COLO668 (cell line): ENCODE results near the gene FCN3.
A peak's percentile ranks its signal among the peaks of the same experiment; 100 is the strongest.

Experiments used
- DNase-seq: peaks from one replicate; lab custom pipeline; 2025; ENCODE audit not compliant: unreplicated experiment; lab: John Stamatoyannopoulos, UW

The FCN3 gene

DNA sequence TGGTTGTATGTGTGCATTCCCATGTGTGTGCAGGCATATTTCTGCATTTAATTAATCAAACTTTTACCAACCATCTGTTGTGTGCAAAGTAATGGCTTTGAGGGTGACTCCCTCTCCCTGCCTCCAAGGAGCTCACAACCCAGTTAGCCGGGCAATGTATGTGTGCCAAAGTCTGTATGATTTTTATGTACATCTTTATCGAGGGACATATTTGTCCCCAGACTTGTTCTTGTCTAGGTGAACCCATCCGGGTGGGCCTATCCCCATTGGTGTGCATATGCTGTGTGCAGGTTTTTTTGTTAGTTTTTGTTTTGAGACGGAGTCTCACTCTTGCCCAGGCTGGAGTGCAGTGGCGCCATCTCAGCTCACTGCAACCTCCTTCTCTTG is 31.0 kb downstream of the FCN3 start:
- DNase-seq: no peak

DNA sequence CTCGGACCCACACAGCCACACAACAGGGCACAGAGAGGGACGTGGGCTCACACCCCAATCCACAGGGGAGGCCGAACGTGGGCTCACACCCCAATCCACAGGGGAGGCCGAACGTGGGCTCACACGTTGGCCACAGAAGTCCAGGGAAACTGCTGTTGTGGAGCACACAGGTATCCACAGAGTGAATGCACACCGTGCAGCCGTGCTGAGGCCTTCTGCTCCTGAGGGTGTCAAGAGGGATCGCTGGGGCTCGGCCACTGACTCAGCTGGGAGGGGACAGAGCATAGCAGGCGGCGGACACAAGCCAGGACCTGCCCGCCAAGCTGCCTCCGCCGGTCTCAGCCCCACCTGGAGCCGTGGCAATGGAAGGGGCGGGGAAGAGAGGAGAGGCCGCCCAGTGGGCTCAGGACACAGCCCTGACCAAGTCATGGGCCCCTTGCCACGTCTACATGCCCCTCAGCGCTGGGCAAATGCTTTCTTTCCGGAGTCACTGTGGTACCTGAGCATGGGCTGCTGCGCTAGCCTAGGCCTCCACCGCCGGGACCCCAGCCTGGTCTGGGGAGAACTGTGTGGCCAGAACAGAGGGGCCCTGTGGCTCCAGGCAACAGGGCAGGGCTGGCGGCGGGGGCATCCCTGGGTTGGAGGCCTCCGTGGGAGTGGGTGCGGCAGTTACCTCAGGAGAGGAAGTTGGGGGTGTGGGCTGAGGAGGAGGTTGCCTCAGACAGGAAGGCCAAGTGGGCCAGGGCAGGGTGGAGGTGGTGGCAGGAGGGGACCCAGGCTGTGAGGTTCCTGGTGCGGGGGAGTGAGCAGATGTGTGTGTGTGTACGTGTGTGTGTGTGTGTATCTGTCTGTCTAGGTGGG is 31.6 kb downstream of the FCN3 start:
- peak; percentile 91 for DNase-seq

DNA sequence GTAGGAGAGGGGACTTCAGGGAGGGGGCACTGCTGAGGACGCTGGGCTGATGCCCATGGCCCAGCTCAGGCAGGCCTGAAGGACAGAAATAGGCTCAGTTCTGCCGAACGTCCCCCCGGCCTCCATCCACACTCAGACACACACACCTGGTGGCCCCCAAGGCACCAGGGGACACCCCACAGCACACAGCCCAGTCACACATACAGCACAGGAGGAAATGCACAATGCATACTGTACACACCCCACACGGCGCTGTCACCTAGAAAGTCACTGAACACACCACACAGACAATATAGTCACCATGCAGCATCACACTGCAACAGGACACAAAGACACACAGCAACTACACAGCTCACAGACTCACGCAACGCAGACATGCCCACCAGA is 32.2 kb downstream of the FCN3 start:
- DNase-seq: peak; percentile 60

DNA sequence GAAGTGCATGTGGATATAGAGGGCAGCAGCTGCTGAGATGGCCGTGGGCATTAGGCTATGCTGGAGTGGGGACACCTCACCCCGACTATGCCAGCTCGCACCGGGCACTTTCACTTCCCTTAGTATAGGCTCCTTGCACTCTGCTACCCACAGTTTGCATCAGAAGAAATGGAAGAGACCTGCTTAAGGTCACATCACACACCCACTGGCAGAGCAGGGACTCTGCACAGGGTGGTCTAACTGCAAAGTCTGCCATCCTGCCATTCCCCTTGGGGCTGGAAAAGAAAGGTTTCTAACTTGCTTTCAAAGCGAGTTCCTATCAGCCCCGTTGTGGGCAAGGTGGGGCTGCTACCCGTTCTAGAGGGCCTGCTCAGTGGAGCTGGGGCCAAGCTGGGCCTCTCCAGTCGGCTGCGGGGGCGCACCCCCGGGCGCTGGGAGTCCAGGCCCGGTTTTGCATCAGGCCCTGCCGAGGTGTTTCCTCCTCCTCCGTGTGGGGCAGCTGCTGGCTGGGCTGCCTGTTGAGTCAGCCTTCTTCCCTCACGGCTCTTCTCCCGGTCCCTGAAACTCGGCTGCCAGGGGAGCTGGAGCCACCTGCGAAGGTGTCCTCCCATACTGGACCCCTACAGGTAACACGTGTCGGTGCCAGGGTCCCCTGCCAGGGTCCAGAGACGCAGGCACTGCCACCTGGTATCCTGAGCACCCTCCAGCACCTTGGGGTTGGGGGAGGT is 32.9 kb downstream of the FCN3 start, which contains the start of gene SYTL1:
TSS of gene SYTL1 (plus strand) at position 498 of the 728 bp plus-strand sequence. CDS start 3,313 bp downstream, outside the sequence.
- DNase-seq: peak; percentile 94

DNA sequence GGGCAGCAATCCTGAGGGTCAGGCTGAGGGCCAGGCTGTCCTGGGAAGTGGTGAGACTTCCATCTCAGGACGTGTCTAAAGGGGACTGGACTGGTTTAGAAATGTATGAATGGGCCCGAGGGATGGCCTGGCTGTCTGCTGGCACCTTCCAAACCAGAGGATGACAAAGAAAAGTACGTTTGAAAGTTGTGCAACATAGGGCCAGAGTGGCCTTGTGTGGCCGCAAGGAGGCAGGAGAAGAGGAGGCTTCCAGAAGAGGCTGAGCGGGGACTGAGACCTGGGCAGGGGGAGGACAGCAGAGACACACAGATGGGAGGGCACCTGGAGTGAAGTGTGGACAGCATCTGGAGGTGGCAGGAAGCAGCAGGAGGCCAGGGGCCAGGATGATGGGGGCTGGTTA is 35.4 kb downstream of the FCN3 start:
- DNase-seq: no peak

DNA sequence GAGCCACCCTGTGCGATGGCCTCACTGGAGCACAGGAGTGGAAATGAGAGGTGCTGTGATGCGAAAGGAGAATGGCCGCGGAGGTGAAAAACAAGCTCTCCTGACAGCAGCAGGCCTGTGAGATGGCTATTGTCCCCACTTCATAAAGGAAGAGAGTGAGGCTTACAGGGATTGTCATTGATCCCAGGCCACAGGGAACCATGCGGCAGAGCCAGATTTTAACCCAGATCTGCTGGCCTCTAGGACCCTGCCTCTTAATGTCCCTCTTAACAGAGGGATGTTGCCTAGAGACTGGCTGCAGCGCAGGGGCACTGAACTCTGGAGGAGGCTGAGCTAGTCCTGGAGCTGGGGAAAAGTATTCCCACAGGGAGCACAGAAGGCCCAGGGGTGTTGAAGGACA is 35.9 kb downstream of the FCN3 start:
- no peak for DNase-seq

DNA sequence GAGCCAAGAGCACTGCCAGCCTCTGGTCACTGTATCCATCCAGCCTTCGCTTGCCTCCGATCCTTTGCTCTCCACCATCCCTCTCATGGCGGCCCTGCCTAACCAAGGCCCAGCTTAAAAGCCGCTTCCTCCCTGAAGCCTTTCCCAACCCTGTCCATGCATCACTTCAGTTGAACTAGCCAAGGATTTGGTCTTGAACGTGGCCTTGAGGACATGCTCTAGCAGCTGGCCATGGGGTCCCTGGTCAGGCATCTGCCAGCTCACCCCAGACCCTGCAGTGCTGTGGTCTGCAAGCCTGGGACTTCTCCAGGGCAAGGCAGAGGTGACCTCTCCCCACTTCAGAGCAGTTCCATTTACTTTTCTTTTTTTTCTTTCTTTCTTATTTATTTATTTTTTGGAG is 37.9 kb downstream of the FCN3 start:
- no peak for DNase-seq

DNA sequence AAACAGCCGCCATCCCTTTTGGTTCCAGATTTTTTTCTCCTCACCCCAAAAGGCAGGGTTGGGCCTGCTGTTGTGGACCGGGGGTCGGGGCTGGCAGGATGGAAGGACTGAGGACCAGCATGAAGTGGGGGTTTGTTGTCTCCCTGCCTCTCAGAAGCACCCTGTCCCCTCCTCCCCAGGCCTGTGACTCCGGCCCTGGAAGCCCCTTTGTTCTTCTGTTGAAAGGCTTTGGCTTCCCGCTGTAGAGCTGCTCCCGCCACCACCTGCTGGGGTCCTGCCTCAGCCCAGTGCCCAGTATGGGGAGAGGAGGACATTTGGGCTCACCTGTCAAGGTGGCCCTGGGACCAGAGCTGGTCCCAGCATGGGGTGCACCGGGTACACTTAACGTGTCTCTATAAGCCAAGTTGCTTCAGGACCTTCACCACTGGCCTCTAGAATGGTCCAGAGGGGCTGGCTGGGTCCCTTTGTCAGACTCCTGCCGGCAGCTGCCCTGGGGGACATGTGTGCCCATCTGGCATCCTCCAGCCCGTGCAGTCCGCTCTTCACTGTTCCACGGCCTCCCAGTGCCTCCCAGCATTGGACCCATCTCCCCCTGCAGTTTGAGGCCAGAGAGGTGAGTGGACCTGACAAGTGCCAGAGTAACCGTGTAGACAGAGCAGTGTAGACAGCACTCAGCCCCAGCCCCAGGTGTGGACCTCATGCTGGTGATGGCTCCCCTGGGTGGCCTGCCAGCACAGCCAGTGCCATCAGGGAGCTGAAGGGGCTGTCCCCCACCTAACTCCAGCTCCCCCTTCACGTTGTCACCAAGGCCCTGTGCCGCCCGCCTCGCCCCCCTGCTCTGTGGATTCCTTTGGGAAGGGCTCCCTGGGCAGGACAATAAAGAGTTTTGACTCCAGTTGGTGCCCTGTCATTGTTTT is 38.9 kb downstream of the FCN3 start:
- no peak for DNase-seq

DNA sequence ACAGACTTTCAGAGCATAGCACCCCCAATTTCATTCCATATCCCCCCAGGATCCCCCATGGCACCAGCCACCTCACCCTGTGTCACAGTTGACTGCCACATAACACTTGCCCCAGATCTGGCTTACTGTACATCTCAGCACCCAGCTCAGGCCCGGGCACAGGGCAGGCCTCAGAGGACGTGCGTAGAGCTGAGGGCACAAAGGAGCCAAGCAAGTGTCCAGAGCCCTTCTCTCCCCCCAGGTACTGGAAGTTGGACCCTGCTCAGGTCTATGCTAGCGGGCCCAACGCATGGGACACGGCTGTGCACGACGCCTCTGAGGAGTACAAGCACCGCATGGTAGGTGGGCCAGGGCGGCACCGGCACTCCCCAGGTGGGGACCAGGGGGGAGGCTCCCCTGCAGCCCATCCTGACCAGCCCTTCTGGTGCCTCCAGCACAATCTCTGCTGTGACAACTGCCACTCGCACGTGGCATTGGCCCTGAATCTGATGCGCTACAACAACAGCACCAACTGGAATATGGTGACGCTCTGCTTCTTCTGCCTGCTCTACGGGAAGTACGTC is 40.8 kb downstream of the FCN3 start:
- no peak for DNase-seq

DNA sequence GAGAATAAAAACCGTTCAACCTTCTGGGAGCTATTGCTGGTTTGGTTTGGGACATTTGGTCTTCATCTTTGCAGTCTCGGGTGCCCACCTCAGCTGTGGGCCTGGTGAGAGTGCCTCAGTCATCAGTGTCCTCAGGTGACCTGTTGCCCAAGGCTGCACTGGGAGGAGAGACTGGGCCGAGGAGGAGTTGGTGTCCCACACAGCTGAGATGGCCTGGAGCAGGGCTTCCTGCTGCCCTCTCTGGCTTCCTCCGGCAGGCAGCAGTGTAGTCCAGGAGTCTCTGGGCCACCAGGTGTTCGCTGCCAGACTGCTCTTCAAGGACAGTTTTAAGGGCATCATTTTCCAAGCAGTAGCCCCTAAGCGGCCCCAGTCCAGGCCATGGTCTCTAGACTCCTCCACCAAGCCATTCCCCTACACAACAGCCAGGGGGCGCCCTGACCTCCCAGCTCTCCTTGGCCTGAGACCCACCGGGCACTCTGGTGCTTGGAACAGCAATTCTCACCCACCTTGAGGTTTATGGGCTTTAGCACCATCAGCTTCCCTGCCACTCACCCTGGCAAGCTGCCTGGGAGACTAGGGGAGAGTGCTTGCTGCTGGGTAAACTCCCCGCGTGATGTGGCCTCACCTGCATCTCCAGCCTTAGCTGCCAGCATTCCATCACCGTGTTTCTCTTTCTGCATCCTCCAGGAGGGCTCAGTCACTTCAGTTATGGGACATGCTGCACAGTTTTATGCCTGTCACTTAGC is 41.9 kb downstream of the FCN3 start:
- DNase-seq: peak; percentile 65

DNA sequence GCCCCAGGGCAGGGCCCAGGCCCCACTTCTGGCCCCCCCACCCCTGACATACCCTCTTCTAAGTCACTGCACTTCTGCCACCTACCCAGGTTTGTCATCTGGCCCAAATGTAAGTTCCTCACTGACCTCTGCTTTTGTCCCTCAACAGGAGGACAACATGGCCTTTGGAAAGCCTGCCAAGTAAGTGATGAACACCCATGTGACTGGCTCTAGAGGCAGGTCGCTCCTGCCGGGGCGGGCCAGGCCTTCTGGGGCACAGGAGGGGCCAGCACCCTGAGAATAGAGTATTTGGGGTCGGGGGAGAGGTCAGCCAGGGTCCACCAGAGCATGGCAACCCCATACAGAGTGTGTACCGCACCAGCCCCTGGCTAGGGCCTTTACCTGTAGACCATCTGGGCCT is 42.7 kb downstream of the FCN3 start:
- DNase-seq: no peak

DNA sequence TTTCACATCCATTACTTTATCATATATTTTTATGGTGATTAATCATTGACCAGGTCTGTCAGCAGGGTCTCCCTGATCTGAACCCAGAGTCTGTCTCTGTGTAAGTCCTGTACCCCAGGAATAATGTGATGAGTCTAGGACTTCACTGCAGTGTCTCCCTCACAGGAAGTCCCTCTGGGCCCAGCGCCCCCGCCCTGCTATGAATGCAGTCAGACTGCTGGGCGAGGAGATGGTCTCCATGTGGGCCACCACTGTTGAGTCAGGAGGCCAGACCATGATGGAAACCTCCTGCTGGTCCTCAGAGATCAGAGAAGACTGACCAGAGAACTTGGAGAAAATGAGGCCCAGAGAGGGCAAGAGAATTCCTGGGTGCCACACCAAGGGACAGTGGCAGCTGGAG is 43.2 kb downstream of the FCN3 start:
- DNase-seq: no peak

DNA sequence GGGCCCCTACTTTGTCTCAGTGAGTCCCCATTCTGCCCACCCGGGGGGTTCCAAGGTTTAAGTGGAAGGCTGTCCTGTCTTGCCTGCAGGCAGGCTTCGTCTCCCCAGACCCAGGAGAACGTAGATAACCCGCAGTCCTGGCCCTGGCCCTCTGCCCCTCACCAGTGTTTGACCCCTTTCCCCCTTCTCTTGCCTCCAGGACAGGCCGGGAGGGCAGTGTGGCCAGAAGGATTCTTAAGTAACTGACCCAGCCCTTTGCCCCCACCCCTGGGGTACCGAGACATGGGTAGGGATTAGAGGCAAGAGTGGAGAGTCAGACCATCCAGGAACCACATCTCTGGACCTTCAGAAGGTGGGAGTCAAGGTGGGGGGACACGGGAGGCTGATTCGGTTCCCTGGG is 43.8 kb downstream of the FCN3 start:
- no peak for DNase-seq

DNA sequence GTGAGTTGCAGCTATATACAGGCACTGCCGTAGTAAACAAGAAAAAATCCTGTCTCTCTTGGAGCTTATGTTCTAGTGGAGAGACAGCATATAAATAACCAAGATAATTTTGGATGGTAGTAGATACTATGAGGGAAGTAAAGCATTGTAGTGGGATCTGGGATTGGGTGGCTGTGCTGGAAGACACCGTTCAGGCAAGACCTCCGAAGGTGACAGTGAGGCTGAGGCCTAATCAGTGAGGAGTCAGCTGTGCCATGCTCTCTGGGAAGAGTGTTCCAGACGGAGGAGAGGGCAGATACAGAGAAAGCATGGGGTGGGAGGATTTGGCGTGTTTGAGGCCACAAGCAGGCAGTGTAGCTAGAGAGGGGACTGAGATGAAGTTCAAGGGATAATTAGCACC is 46.7 kb downstream of the FCN3 start:
- DNase-seq: no peak

DNA sequence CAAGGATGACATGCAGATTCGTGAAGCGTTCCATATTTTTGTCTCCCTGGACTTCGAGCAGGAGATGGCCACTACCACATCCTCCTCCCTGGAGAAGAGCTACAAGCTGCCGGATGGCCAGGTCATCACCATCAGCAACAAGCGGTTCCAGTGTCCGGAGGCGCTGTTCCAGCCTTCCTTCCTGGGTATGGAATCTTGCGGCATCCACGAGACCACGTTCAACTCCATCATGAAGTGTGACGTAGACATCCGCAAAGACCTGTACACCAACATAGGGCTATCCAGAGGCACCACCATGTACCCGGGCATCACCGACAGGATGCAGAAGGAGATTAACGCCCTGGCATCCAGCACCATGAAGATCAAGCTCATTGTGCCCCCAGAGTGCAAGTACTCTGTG is 49.3 kb downstream of the FCN3 start:
- no peak for DNase-seq

DNA sequence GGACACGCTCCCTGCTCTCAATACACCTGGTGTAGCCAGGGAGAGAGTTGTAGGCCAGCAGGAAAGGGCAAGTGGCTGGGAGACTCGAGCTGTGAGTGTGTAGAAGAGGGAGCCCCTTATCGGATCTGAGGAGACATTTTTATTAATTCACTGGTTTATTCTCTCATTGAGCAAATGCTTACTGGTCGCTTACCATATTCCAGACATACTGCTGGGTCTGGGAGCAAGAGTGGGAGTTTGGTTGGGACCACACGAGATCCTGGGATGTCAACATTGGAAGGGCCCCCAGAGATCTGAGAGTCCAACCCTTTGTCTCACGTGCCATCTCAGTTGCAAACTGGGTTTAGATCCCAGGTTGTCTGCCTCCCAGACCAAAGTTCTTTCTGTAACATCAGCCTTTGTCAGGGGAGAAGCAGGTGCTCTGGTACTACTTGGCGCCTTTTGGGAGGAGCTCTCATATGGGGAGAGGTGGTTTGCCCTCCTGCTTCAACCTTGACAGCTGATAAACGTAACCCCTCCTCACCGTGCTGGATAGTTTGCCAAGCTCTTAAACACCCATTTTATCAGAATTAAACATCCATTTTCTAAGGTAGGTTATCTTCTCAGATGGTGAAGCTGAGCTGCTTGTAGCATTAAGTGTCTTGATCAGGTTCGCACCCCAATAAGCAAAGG is 51.9 kb downstream of the FCN3 start:
- DNase-seq: peak; percentile 43

DNA sequence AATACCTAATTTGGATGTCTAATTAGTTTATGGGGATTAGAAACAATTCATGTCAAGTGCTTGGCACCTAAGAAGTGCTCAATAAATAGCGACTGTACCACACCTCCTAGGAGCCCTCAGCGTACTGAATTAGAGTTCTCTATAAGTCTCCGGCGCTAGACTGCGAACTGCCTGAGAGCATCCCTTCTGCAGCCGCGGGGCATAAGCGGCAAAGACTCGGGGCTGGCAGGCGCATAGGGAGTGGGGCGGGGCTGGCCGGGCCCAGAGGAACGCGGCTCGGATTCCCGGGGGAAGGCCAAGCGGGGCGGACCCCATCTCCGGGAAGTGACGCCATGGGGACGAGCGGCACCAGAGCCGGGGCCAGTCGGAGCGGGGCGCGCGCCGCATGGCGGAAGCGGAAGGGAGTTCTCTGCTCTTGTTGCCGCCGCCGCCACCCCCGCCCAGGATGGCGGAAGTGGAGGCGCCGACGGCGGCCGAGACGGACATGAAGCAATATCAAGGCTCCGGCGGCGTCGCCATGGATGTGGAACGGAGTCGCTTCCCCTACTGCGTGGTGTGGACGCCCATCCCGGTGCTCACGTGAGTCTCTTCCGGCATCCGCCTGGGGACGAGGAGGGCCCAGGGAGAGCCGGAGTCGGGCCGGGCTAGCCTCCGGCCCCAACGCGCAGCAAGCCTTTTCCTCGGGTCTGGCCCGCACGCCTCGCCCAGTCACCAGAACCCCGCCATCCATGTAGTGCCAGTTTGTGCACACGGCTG is 52.6 kb downstream of the FCN3 start, which contains the start of gene TMEM222:
TSS of gene TMEM222 (plus strand) at position 351 of the 756 bp plus-strand sequence. CDS start at position 386, 35 bp downstream.
- DNase-seq: peak; percentile 100
